ENCODE results near the gene MRPS7.

Gene MRPS7

GRCh38 chr17:75244133-75244866, 17.4 kb upstream of the MRPS7 start:
- Histone ChIP-seq H4K91ac (ENCODE audit: low read depth, low read length, poor library complexity) (no peak overlapping the region), H3K9me3 (replicated peaks in 1 of 2; ENCODE audit: control insufficient read depth in 2 of 2, insufficient read depth in 1 of 2, low read depth in 1 of 2, low read length in 2 of 2) (no peaks in the 10 kb centered on the region), H3K27me3 (ENCODE audit: control insufficient read depth in 3 of 3, insufficient read depth in 3 of 3, low read depth in 1 of 3, low read length in 3 of 3) (no peaks in the 10 kb centered on the region), H3K27ac (replicated peaks; ENCODE audit: low read length) (no peak overlapping the region), H3K14ac (ENCODE audit: low read length) (no peak overlapping the region), H3K36me3 (replicated peaks in 1 of 2; ENCODE audit: control insufficient read depth in 2 of 2, insufficient read depth in 2 of 2, low read length in 2 of 2) (peaks cover 53 to 74% of the 10 kb centered on the region in 2 donors), H3K4ac (ENCODE audit: low read length) (no peak overlapping the region), H3K4me3 (ENCODE audit: low read length in 2 of 2) (no peak overlapping the region), H3K9ac (ENCODE audit: low read depth, low read length, poor library complexity) (no peak overlapping the region), H4K8ac (ENCODE audit: low read depth, low read length) (no peak overlapping the region), H2BK120ac (ENCODE audit: low read depth, low read length) (no peak overlapping the region), H3K18ac (ENCODE audit: low read length) (no peak overlapping the region), H3K4me2 (ENCODE audit: insufficient read depth, low read length, poor library complexity, severe bottlenecking) (no peak overlapping the region), H2BK5ac (ENCODE audit: low read length) (peak overlapping the region; percentile 11), H2AFZ (ENCODE audit: low read length) (no peak overlapping the region), H3K4me1 (ENCODE audit: control insufficient read depth in 2 of 2, insufficient read depth in 1 of 2, low read depth in 1 of 2, low read length in 2 of 2) (peaks cover 0 to 8% of the 10 kb centered on the region in 2 donors), H2BK12ac (ENCODE audit: low read length) (no peak overlapping the region), H3K23ac (ENCODE audit: low read depth, low read length, poor library complexity) (peak overlapping the region; percentile 75), H2AK5ac (ENCODE audit: low read depth, low read length) (no peak overlapping the region), H2BK15ac (ENCODE audit: low read length) (no peak overlapping the region), H3K79me1 (ENCODE audit: low read depth, low read length) (peaks cover 6% of the 10 kb centered on the region)
- no CpG with 5 or more reads among the region's 22 CpGs for WGBS, 2 donors (ENCODE audit: extremely low coverage in 2 of 2, insufficient read length in 2 of 2, insufficient replicate concordance in 1 of 2)
- DNase-seq (ENCODE audit: low spot score) = no peak

DNA sequence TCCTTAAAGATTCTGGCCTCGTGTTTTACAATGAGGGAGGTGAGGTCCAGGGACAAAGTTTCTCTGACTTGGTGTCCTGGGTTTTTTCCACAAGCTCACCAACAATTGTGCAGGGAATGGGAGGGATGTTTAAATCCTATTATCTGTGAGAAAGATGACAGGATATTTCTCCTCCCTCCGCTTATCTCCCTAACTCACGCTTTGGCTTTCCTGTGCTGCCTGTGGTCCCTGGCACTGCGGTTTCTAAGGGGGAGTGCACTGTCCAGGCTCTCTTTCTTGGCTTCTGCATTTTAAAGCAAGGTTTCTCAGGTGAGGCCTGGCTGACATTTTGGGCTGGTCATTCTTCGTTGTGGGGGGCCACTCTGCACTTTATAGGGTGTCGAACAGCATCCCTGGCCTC, 16.7 kb upstream of the MRPS7 start:
- DNase-seq (ENCODE audit: low spot score) = no peak
- H2BK120ac ChIP-seq (ENCODE audit: low read depth, low read length) = no peak overlapping the region
- no CpG with 5 or more reads among the region's 6 CpGs for WGBS, 2 donors (ENCODE audit: extremely low coverage in 2 of 2, insufficient read length in 2 of 2, insufficient replicate concordance in 1 of 2)

DNA sequence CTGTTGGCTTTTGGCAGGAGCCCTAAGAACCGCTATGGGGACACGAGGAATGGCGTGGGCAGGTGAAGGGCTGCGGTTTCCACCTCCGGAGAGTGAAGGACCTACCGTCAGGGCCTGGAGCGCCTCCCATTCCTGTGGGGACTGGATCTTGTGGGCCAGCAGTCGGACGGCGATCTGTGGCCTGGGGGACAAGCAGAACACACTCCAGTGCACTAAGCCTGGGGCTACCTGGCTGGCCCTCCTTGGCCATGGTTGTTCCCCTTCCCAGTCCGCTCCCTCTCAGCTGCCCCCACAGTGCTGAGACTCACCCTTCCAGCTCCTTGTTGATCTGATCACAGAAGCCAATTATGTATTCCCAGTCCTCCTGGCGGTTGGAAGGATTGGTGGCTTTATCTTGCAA, 15.3 kb upstream of the MRPS7 start:
- no peak overlapping the region for H3K4ac ChIP-seq (ENCODE audit: low read length)
- no peaks in the 10 kb centered on the region for H3K4me1 ChIP-seq (ENCODE audit: control insufficient read depth in 2 of 2, insufficient read depth in 1 of 2, low read depth in 1 of 2, low read length in 2 of 2)
- H4K8ac ChIP-seq (ENCODE audit: low read depth, low read length) = no peak overlapping the region
- H3K4me2 ChIP-seq (ENCODE audit: insufficient read depth, low read length, poor library complexity, severe bottlenecking) = no peak overlapping the region
- no peak overlapping the region for H4K91ac ChIP-seq (ENCODE audit: low read depth, low read length, poor library complexity)
- H2BK15ac ChIP-seq (ENCODE audit: low read length) = no peak overlapping the region
- H3K4me3 ChIP-seq (ENCODE audit: low read length in 2 of 2) = no peak overlapping the region
- no CpG with 5 or more reads among the region's 12 CpGs for WGBS, 2 donors (ENCODE audit: extremely low coverage in 2 of 2, insufficient read length in 2 of 2, insufficient replicate concordance in 1 of 2)
- H3K27ac ChIP-seq (replicated peaks; ENCODE audit: low read length) = no peak overlapping the region
- peaks cover 8% of the 10 kb centered on the region for H3K79me1 ChIP-seq (ENCODE audit: low read depth, low read length)
- no peaks in the 10 kb centered on the region for H3K9me3 ChIP-seq (replicated peaks in 1 of 2; ENCODE audit: control insufficient read depth in 2 of 2, insufficient read depth in 1 of 2, low read depth in 1 of 2, low read length in 2 of 2)
- H2BK120ac ChIP-seq (ENCODE audit: low read depth, low read length) = no peak overlapping the region
- H3K18ac ChIP-seq (ENCODE audit: low read length) = no peak overlapping the region
- peak overlapping the region; percentile 33 for H3K9ac ChIP-seq (ENCODE audit: low read depth, low read length, poor library complexity)
- peaks cover 42 to 54% of the 10 kb centered on the region in 2 donors for H3K36me3 ChIP-seq (replicated peaks in 1 of 2; ENCODE audit: control insufficient read depth in 2 of 2, insufficient read depth in 2 of 2, low read length in 2 of 2)
- H2BK5ac ChIP-seq (ENCODE audit: low read length) = no peak overlapping the region
- H3K23ac ChIP-seq (ENCODE audit: low read depth, low read length, poor library complexity) = peak overlapping the region; percentile 22
- DNase-seq (ENCODE audit: low spot score) = no peak
- no peak overlapping the region for H2BK12ac ChIP-seq (ENCODE audit: low read length)
- no peak overlapping the region for H3K14ac ChIP-seq (ENCODE audit: low read length)
- H3K27me3 ChIP-seq (ENCODE audit: control insufficient read depth in 3 of 3, insufficient read depth in 3 of 3, low read depth in 1 of 3, low read length in 3 of 3) = no peaks in the 10 kb centered on the region
- H2AFZ ChIP-seq (ENCODE audit: low read length) = no peak overlapping the region
- no peak overlapping the region for H2AK5ac ChIP-seq (ENCODE audit: low read depth, low read length)

More for the DNA sequence above, 16.7 kb upstream of the MRPS7 start:
- Histone ChIP-seq H3K9me3 (replicated peaks in 1 of 2; ENCODE audit: control insufficient read depth in 2 of 2, insufficient read depth in 1 of 2, low read depth in 1 of 2, low read length in 2 of 2) (no peaks in the 10 kb centered on the region), H2BK5ac (ENCODE audit: low read length) (peak overlapping the region; percentile 11), H2AFZ (ENCODE audit: low read length) (no peak overlapping the region), H4K91ac (ENCODE audit: low read depth, low read length, poor library complexity) (no peak overlapping the region), H2BK12ac (ENCODE audit: low read length) (no peak overlapping the region), H3K4me3 (ENCODE audit: low read length in 2 of 2) (no peak overlapping the region), H3K4me2 (ENCODE audit: insufficient read depth, low read length, poor library complexity, severe bottlenecking) (no peak overlapping the region), H3K36me3 (replicated peaks in 1 of 2; ENCODE audit: control insufficient read depth in 2 of 2, insufficient read depth in 2 of 2, low read length in 2 of 2) (peaks cover 49 to 67% of the 10 kb centered on the region in 2 donors), H3K9ac (ENCODE audit: low read depth, low read length, poor library complexity) (no peak overlapping the region), H3K4ac (ENCODE audit: low read length) (no peak overlapping the region), H2AK5ac (ENCODE audit: low read depth, low read length) (no peak overlapping the region), H3K79me1 (ENCODE audit: low read depth, low read length) (peaks cover 6% of the 10 kb centered on the region), H3K4me1 (ENCODE audit: control insufficient read depth in 2 of 2, insufficient read depth in 1 of 2, low read depth in 1 of 2, low read length in 2 of 2) (peaks cover 0 to 8% of the 10 kb centered on the region in 2 donors), H2BK15ac (ENCODE audit: low read length) (no peak overlapping the region), H3K14ac (ENCODE audit: low read length) (no peak overlapping the region), H4K8ac (ENCODE audit: low read depth, low read length) (no peak overlapping the region), H3K27me3 (ENCODE audit: control insufficient read depth in 3 of 3, insufficient read depth in 3 of 3, low read depth in 1 of 3, low read length in 3 of 3) (no peaks in the 10 kb centered on the region), H3K23ac (ENCODE audit: low read depth, low read length, poor library complexity) (no peak overlapping the region), H3K27ac (replicated peaks; ENCODE audit: low read length) (no peak overlapping the region), H3K18ac (ENCODE audit: low read length) (no peak overlapping the region)

DNA sequence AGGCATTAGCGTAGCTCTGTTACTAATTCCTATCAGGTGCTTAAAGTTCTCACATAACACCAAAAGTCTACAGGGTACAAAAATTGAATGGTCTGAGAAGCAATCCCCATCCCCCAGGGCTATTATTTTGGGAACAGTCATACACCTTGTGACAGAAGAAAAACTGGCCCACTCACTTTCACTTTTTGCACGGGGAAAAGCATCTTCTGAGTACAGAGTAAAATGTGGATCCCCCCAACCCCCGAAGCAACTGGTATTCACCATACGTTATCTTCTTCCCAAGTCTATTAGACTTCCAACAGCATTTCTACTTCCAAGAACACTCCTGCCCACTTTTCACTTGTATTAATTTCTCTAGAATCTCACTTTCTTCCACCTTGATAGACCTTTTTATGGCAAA, 12.1 kb upstream of the MRPS7 start:
- Histone ChIP-seq H2BK5ac (ENCODE audit: low read length) (no peak overlapping the region), H3K14ac (ENCODE audit: low read length) (no peak overlapping the region), H3K4ac (ENCODE audit: low read length) (no peak overlapping the region), H2BK12ac (ENCODE audit: low read length) (no peak overlapping the region), H3K27me3 (ENCODE audit: control insufficient read depth in 3 of 3, insufficient read depth in 3 of 3, low read depth in 1 of 3, low read length in 3 of 3) (no peaks in the 10 kb centered on the region), H2AFZ (ENCODE audit: low read length) (no peak overlapping the region), H3K36me3 (replicated peaks in 1 of 2; ENCODE audit: control insufficient read depth in 2 of 2, insufficient read depth in 2 of 2, low read length in 2 of 2) (peaks cover 12 to 22% of the 10 kb centered on the region in 2 donors), H3K4me1 (ENCODE audit: control insufficient read depth in 2 of 2, insufficient read depth in 1 of 2, low read depth in 1 of 2, low read length in 2 of 2) (no peaks in the 10 kb centered on the region), H3K79me1 (ENCODE audit: low read depth, low read length) (peaks cover 8% of the 10 kb centered on the region), H2AK5ac (ENCODE audit: low read depth, low read length) (no peak overlapping the region), H3K9me3 (replicated peaks in 1 of 2; ENCODE audit: control insufficient read depth in 2 of 2, insufficient read depth in 1 of 2, low read depth in 1 of 2, low read length in 2 of 2) (no peaks in the 10 kb centered on the region), H4K91ac (ENCODE audit: low read depth, low read length, poor library complexity) (no peak overlapping the region), H2BK120ac (ENCODE audit: low read depth, low read length) (no peak overlapping the region), H3K18ac (ENCODE audit: low read length) (no peak overlapping the region), H3K27ac (replicated peaks; ENCODE audit: low read length) (no peak overlapping the region), H3K4me3 (ENCODE audit: low read length in 2 of 2) (no peak overlapping the region), H3K4me2 (ENCODE audit: insufficient read depth, low read length, poor library complexity, severe bottlenecking) (no peak overlapping the region), H2BK15ac (ENCODE audit: low read length) (no peak overlapping the region), H3K23ac (ENCODE audit: low read depth, low read length, poor library complexity) (no peak overlapping the region), H3K9ac (ENCODE audit: low read depth, low read length, poor library complexity) (no peak overlapping the region), H4K8ac (ENCODE audit: low read depth, low read length) (no peak overlapping the region)
- WGBS, 2 donors (ENCODE audit: extremely low coverage in 2 of 2, insufficient read length in 2 of 2, insufficient replicate concordance in 1 of 2) = no CpG with 5 or more reads among the region's 4 CpGs
- no peak for DNase-seq (ENCODE audit: low spot score)
